Measurements from ENCODE around the gene ITGB1BP1.

GRCh38 chr2:9419541-9419940 is 3.8 kb downstream of the ITGB1BP1 start:
- TF ChIP-seq POLR2A (IDR thresholded peaks at IDR 0.05) (no peak), CTCF (IDR thresholded peaks at IDR 0.05) (no peak), POLR2AphosphoS5 (IDR thresholded peaks at IDR 0.05) (no peak), EP300 (IDR thresholded peaks at IDR 0.05; ENCODE audit: low read depth) (no peak)
